Colonic mucosa (tissue), 4 donors: ENCODE measurements around the gene SETBP1. TPM values are rescaled to one million over a fixed set of nuclear protein-coding genes. Genes with fewer than 3 reads are reported as not detected.

Source experiments
- DNase-seq: peaks from one replicate; pipeline ENCODE4 v3.0.0-alpha.2; 2020
- H3K27ac ChIP-seq: fragments of 200-600 bp; one replicate; pipeline ENCODE4 v1.8.0; 2021
- H3K27me3 ChIP-seq: fragments of 200-600 bp; one replicate; pipeline ENCODE4 v1.8.0; 2021
- H3K36me3 ChIP-seq: fragments of 200-600 bp; one replicate; pipeline ENCODE4 v1.8.0; 2021
- H3K4me1 ChIP-seq: fragments of 200-600 bp; one replicate; pipeline ENCODE4 v1.8.0; 2021; ENCODE audit warnings: mild to moderate bottlenecking
- H3K4me3 ChIP-seq: fragments of 200-600 bp; one replicate; pipeline ENCODE4 v1.8.0; 2021
- H3K9ac ChIP-seq, 2 donors: one replicate each; pipeline ENCODE4 v1.7.0; 2013; ENCODE audit warnings: control low read depth in 2 of 2, low read depth in 2 of 2, low read length in 2 of 2
- H3K9me3 ChIP-seq: fragments of 200-600 bp; one replicate; pipeline ENCODE4 v1.8.0; 2021
- CTCF ChIP-seq: fragments of 200-600 bp; IDR thresholded peaks from one replicate; pipeline ENCODE4 v1.8.0; 2022; ENCODE audit warnings: antibody characterized with exemption, mild to moderate bottlenecking
- intact Hi-C: fragments of 100-400 bp; cut with DNase I; formaldehyde crosslinking; loops from one replicate; pipeline ENCODE4 v1.14.1; 2022
- total RNA-seq, 2 donors: library from RNA; stranded (reverse); fragmentation: NEBNext Ultra II Directional in 1 of 2; extraction: Animal tissue kit (Norgen Biotek cat#: 25700) in 1 of 2; gene quantifications; one replicate each; pipeline ENCODE4 v1.2.1, GENCODE V29; 2021
- donor health status: healthy.
- donor health status: DM: no; HTN: no; CAD: no.
- donor health status: DM: no; HTN: no; CAD: no.

SETBP1 gene
- total RNA-seq, 2 donors from 2014 or later, result 9.6 to 11.8 TPM

- peak; percentile 55 for TF ChIP-seq CTCF
- intact Hi-C loops, result loop anchor here (5.0 to 10.0 kb wide), 2 partner anchors 218 to 310 kb away; no protein-coding TSS in a partner anchor
- DNase-seq, result peak; percentile 82
These were observed 214.6 kb downstream of the SETBP1 start for GRCh38 chr18:44895176-44895798.

GRCh38 chr18:44896846-44897245 lies 216.2 kb downstream of the SETBP1 start:
- H3K27me3 ChIP-seq, result no peaks in the 10 kb centered on the region
- H3K9me3 ChIP-seq, result no peaks in the 10 kb centered on the region
- intact Hi-C loops, result loop anchor here (5.0 to 10.0 kb wide), 2 partner anchors 220 to 312 kb away; no protein-coding TSS in a partner anchor
- DNase-seq, result no peak
- H3K9ac ChIP-seq, result no peak overlapping the region
- H3K36me3 ChIP-seq, result no peaks in the 10 kb centered on the region
- no peak overlapping the region for H3K4me3 ChIP-seq
- H3K4me1 ChIP-seq, result no peaks in the 10 kb centered on the region
- no peak for TF ChIP-seq CTCF
- no peak overlapping the region for H3K27ac ChIP-seq

More at GRCh38 chr18:44895176-44895798, 214.6 kb downstream of the SETBP1 start:
- H3K27ac ChIP-seq, result no peak overlapping the region
- no peaks in the 10 kb centered on the region for H3K9me3 ChIP-seq
- H3K36me3 ChIP-seq, result no peaks in the 10 kb centered on the region
- H3K9ac ChIP-seq, result no peak overlapping the region
- H3K4me3 ChIP-seq, result no peak overlapping the region
- no peaks in the 10 kb centered on the region for H3K27me3 ChIP-seq
- no peaks in the 10 kb centered on the region for H3K4me1 ChIP-seq

- no peaks in the 10 kb centered on the region for H3K36me3 ChIP-seq
- intact Hi-C loops, result loop anchor here (5.0 to 10.0 kb wide), 2 partner anchors 220 to 313 kb away; no protein-coding TSS in a partner anchor
- no peaks in the 10 kb centered on the region for H3K9me3 ChIP-seq
- H3K4me3 ChIP-seq, result no peak overlapping the region
- no peaks in the 10 kb centered on the region for H3K27me3 ChIP-seq
- no peak overlapping the region for H3K27ac ChIP-seq
- no peak overlapping the region for H3K9ac ChIP-seq
- H3K4me1 ChIP-seq, result no peaks in the 10 kb centered on the region
- DNase-seq, result no peak
- TF ChIP-seq CTCF, result no peak
These were observed 216.7 kb downstream of the SETBP1 start for GRCh38 chr18:44897411-44897810.

GRCh38 chr18:44897816-44898215 lies 217.1 kb downstream of the SETBP1 start:
- H3K27me3 ChIP-seq, result no peaks in the 10 kb centered on the region
- no peaks in the 10 kb centered on the region for H3K9me3 ChIP-seq
- no peak overlapping the region for H3K27ac ChIP-seq
- no peaks in the 10 kb centered on the region for H3K36me3 ChIP-seq
- no peaks in the 10 kb centered on the region for H3K4me1 ChIP-seq
- no peak for DNase-seq
- no peak for TF ChIP-seq CTCF
- no peak overlapping the region for H3K9ac ChIP-seq
- H3K4me3 ChIP-seq, result no peak overlapping the region
- intact Hi-C loops, result loop anchor here (5.0 to 10.0 kb wide), 2 partner anchors 221 to 313 kb away; no protein-coding TSS in a partner anchor

GRCh38 chr18:44898498-44898897 lies 217.8 kb downstream of the SETBP1 start:
- H3K36me3 ChIP-seq, result no peaks in the 10 kb centered on the region
- H3K9ac ChIP-seq, result no peak overlapping the region
- H3K4me1 ChIP-seq, result no peaks in the 10 kb centered on the region
- intact Hi-C loops, result loop anchor here (5.0 to 10.0 kb wide), 2 partner anchors 221 to 314 kb away; no protein-coding TSS in a partner anchor
- H3K4me3 ChIP-seq, result no peak overlapping the region
- DNase-seq, result no peak
- H3K9me3 ChIP-seq, result no peaks in the 10 kb centered on the region
- no peak for TF ChIP-seq CTCF
- no peak overlapping the region for H3K27ac ChIP-seq
- H3K27me3 ChIP-seq, result no peaks in the 10 kb centered on the region
